Suprapubic skin (tissue), 3 donors: ENCODE data around the gene PFKFB2.

Source experiments
- CTCF ChIP-seq, 2 donors: fragments of 200-600 bp in 1 of 2; fragments of 450-650 bp in 1 of 2; sonication (generic) in 1 of 2; IDR thresholded peaks; one replicate each; pipeline ENCODE4 v1.5.1; 2016 to 2019; ENCODE audit warnings: antibody characterized with exemption in 2 of 2, mild to moderate bottlenecking in 1 of 2, moderate library complexity in 1 of 2
- POLR2A ChIP-seq, 2 donors: fragments of 450-650 bp; IDR thresholded peaks; one replicate each; pipeline ENCODE4 v1.6.1; 2017; ENCODE audit warnings: antibody characterized with exemption in 2 of 2, mild to moderate bottlenecking in 2 of 2, moderate library complexity in 2 of 2

- no peak for TF ChIP-seq CTCF (IDR thresholded peaks at IDR 0.05)
- TF ChIP-seq POLR2A (IDR thresholded peaks at IDR 0.05): no peak
Measured at GRCh38 chr1:207102659-207103058, 49.6 kb downstream of the PFKFB2 start.
